Left renal pelvis (tissue), 4 donors: ENCODE data around the gene KATNBL1. TPM values are rescaled to one million over a fixed set of nuclear protein-coding genes. Genes with fewer than 3 reads are reported as not detected.

Source experiments
- DNase-seq, 4 donors: peaks; one replicate each; pipeline ENCODE4 v3.0.0-alpha.2; 2013; ENCODE audit warnings: low read depth in 4 of 4, low spot score in 3 of 4
- polyA plus RNA-seq, 4 donors: library from polyadenylated mRNA; unstranded; fragments of 120-200 nt; gene quantifications; one replicate each; pipeline ENCODE4 v1.2.1, GENCODE V29; 2013; ENCODE audit not compliant: insufficient read length in 4 of 4

Gene KATNBL1
- 10 to 100 TPM; 59.9 to 85.6 (median 61.1) TPM for polyA plus RNA-seq

GRCh38 chr15:34209421-34210282 lies at the start of gene KATNBL1:
Gene KATNBL1, minus strand, starts transcription at chr15:34210096. Its CDS starts 46,420 bp downstream, at chr15:34163676.
- DNase-seq, result peak; percentile 87 to 94 (median 92)

GRCh38 chr15:34259566-34259965 lies 49.7 kb upstream of the KATNBL1 start:
- no peak for DNase-seq

- DNase-seq, result no peak
Observed at GRCh38 chr15:34258151-34258550, 48.3 kb upstream of the KATNBL1 start.

- DNase-seq, result no peak
Observed at GRCh38 chr15:34252545-34252944, 42.6 kb upstream of the KATNBL1 start.

GRCh38 chr15:34248190-34248589 lies 38.3 kb upstream of the KATNBL1 start:
- DNase-seq, result no peak

- DNase-seq, result no peak
Observed at GRCh38 chr15:34246276-34246976, 36.5 kb upstream of the KATNBL1 start.

- DNase-seq, result no peak
Observed at GRCh38 chr15:34243226-34243625, 33.3 kb upstream of the KATNBL1 start.

GRCh38 chr15:34242331-34242710 lies 32.4 kb upstream of the KATNBL1 start:
- no peak for DNase-seq

- no peak for DNase-seq
Observed at GRCh38 chr15:34241376-34242330, 31.8 kb upstream of the KATNBL1 start.

GRCh38 chr15:34240537-34240936 lies 30.6 kb upstream of the KATNBL1 start:
- no peak for DNase-seq

- DNase-seq, result no peak
Observed at GRCh38 chr15:34239151-34239808, 29.4 kb upstream of the KATNBL1 start.

- no peak for DNase-seq
Observed at GRCh38 chr15:34233614-34234013, 23.7 kb upstream of the KATNBL1 start.

GRCh38 chr15:34223904-34224596 lies 14.2 kb upstream of the KATNBL1 start:
- no peak for DNase-seq

- no peak for DNase-seq
Observed at GRCh38 chr15:34217587-34218225, 7.8 kb upstream of the KATNBL1 start.

- no peak for DNase-seq
Observed at GRCh38 chr15:34216527-34217270, 6.8 kb upstream of the KATNBL1 start.

- no peak for DNase-seq
Observed at GRCh38 chr15:34214135-34214534, 4.2 kb upstream of the KATNBL1 start.

GRCh38 chr15:34213690-34214089 lies 3.8 kb upstream of the KATNBL1 start:
- no peak for DNase-seq

GRCh38 chr15:34206011-34206410 lies 3.9 kb downstream of the KATNBL1 start:
- no peak for DNase-seq
